A673 (cell line): ENCODE data around the gene GP2.

Experiments
- CTCF ChIP-seq: fragments of 300-800, 200-600 bp; sonication (generic); conservative IDR thresholded peaks from 2 replicates; pipeline ENCODE4 v1.5.1; 2017; ENCODE audit warnings: low read depth, mild to moderate bottlenecking, antibody characterized with exemption, low read length, moderate library complexity, mixed read lengths
- EZH2 ChIP-seq: fragments of 200-600 bp; sonication (generic); IDR thresholded peaks from 2 replicates; pipeline ENCODE4 v1.6.1; 2017; ENCODE audit warnings: borderline replicate concordance, low read depth, mild to moderate bottlenecking, mixed read lengths, antibody characterized with exemption, low read length; ENCODE audit not compliant: poor library complexity, severe bottlenecking

- TF ChIP-seq CTCF (no peak), EZH2 (no peak)
These were observed 16.6 kb downstream of the GP2 start for GRCh38 chr16:20310421-20311395.
